Activated effector memory CD4-positive, alpha-beta T cell treated with anti-CD3 and anti-CD28 coated beads, Interleukin-2, amount 50 U/mL, for 16 hours (primary cell): ENCODE measurements around the gene ECI1.
A peak's percentile ranks its signal among the peaks of the same experiment; 100 is the strongest.
"Not testable (repeated sequence)": the region's sequence is repeated elsewhere in the genome, so short reads cannot be mapped to it uniquely, and the experiment has no call there.

ENCODE experiments used
- DNase-seq: peaks from one replicate; pipeline ENCODE4 v3.0.0-alpha.2; 2020

ECI1 gene

GRCh38 chr16:2250652-2251295, 613 bp downstream of the ECI1 start:
- peak; percentile 83 for DNase-seq

- no peak for DNase-seq
Observed at GRCh38 chr16:2246301-2246885, 5.0 kb downstream of the ECI1 start.

DNA sequence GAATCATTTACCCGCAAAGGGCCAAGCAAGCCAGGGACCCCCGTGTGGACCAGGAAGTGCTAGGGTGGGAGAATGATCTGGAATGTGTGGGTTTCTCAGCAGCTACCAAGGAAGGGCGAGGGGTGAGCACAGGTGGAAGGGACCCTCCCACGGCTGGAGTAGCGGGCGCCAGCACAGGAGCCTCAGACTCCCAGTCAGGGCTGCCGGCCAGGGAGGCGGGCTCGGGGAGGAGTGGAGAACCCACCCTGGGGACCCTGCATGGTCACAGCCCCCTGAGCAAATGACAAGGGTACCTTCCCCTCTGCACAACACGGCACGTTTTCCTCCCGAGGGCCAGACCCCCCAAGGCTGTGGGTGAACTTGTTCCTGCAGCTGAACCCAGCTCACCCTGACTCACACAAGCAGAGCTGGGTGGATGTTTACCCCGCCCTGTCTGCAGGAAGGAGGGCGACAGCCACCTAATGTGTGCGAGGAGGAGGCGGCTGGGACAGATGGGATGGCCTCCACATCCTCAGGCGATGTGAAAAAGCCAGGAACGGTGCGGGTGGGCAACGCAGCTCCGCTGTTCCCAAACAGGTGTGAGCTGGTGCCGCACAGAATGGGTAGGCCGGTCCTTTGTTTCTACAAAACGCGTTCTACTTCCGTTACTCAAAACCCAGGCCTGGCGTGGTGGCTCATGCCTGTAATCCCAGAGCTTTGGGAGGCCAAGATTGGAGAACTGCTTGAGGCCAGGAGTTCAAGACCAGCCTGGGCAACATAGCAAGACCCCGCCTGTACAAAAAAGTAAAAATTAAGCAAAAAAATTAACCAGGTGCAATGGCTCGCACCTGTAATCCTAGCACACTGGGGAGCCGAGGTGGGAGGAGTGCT, 6.2 kb downstream of the ECI1 start:
- DNase-seq, result no peak

DNA sequence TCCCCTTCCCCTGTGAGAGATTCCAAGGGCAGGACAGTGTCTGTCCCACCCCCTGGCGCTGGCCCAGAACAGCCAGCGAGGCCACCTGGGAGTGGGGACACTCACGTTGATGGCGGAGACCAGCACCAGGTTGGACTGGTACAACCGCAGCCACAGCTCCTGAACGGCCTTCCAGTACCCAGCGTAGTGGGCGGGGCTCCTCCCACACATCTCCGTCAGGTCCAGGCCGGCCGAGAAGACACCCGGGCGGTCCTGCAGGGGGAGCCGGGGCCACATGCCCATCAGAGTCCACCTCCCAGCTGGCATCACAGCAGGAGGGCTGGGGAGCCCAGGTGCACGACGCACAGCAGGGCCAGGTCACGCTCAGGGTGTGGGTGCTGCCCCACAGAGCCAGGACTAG, 7.1 kb downstream of the ECI1 start:
- DNase-seq, result no peak

DNA sequence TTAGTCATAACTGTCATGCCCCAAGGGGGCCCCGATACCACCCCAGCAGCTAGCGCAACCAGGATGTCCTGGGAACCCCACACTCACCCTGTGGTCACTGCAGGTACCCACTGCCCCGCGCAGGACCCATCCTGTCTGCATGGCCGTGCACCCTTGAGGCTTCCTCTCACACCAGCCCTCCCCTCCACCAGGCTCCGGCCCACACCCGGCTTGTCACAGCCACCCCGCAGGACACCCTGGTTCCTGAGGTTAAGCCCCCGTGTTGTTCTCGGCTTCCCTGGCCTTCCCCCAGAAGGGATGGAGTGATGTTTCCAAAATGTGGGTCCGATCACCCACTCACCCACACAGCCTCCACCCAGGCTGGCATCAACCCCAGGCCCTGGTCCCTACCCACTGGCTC, 7.6 kb downstream of the ECI1 start:
- no peak for DNase-seq

- no peak for DNase-seq
Observed at GRCh38 chr16:2243031-2243528, 8.3 kb downstream of the ECI1 start.

DNA sequence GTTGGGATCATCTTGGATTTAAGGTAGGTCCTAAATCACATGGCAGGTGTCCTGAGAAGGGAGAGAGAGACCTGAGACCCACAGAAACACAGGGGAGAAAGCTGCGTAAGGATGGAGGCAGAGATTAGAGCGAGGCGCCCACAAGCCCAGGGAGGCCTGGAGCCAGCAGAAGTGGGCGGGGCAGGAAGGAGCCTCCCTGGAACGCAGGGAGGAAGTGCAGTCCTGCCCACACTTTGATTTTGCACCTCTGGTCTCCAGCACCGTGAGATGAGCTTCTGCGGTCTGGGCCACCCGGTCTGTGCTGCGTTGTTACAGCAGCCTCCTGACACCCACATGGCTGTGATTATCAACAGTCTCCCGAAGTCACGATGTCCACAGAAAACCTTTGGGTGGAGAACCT, 8.8 kb downstream of the ECI1 start:
- no peak for DNase-seq

- not testable (repeated sequence) for DNase-seq
Observed at GRCh38 chr16:2240331-2240730, 11.1 kb downstream of the ECI1 start.

DNA sequence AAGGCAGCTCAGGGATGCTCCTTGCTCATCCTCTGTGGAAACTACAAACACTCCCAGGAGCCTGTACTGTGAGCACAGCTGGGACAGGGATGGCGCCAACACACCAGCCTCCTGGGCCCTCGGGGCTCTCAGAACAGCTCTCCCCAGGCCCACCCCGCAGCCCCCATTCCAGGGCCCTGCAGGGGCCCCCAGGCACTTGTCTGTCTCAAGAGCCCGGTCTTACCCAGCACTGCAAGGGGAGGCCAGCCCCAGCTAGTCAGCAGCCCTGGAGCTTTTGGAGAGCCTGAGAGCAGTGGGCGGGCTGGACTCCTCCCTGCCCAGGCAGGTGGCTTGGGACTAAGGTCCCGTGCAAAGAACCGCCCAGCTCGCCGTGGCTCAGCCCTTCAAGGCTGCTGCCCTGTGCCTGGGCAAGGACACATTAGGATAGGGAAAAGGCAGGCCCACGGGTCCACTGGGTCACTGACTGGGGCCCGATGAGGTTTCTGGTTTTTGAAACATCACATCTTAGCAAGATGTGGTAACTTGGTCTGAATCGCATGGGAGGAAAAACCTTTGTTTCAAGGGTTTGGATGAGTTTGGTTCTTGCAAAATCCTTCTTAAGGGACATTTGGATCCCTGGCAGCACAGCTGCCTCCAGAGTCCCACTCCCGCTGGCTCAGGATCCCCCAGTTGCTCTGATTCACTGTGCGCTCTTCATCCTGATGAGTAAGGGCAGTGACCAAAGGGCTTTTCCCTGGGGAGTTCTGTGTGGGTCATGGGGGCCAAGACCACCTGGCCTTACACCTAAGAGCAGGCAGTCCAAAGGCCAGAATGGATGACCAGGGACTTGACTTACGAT, 12.3 kb downstream of the ECI1 start:
- DNase-seq, result no peak

- DNase-seq, result no peak
Observed at GRCh38 chr16:2238150-2238837, 13.1 kb downstream of the ECI1 start.

GRCh38 chr16:2237493-2238149, 13.8 kb downstream of the ECI1 start:
- no peak for DNase-seq

- no peak for DNase-seq
Observed at GRCh38 chr16:2237102-2237482, 14.3 kb downstream of the ECI1 start.

DNA sequence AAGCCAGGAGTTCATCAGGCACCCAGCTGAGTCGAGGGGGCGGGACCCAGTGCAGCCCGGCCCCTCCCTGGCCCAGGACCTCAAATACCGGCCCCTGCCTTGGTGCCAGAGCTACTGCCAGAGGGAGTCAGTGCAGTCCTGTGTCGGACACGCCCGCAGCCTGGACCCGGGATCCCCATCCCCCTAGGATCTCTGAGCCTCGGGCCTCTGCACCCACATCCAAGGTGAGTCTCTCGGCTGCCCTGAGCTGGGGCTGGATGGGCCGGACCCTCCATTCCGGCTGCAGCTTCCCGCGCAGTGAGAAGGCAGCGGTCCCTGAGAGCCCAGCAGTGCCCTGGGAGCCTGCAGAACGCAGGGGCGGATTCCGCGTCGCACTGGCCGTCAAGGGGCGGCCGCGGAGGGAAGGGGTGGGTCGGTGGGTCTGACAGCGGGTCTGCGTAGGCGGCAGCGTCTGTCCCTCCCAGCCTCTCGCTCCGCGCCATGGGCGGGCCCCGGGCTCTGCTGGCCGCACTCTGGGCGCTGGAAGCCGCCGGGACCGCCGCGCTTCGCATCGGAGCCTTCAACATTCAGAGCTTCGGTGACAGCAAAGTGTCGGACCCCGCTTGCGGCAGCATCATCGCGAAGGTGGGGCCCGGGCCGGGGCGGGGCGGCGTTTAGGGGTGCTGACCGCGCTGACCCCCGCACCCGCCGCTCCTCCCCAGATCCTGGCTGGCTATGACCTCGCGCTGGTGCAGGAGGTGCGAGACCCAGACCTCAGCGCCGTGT, 14.9 kb downstream of the ECI1 start, which contains the start of gene DNASE1L2:
TSS of gene DNASE1L2 (plus strand) at position 108 of the 765 bp plus-strand sequence. CDS start at position 481, 373 bp downstream.
- no peak for DNase-seq

DNA sequence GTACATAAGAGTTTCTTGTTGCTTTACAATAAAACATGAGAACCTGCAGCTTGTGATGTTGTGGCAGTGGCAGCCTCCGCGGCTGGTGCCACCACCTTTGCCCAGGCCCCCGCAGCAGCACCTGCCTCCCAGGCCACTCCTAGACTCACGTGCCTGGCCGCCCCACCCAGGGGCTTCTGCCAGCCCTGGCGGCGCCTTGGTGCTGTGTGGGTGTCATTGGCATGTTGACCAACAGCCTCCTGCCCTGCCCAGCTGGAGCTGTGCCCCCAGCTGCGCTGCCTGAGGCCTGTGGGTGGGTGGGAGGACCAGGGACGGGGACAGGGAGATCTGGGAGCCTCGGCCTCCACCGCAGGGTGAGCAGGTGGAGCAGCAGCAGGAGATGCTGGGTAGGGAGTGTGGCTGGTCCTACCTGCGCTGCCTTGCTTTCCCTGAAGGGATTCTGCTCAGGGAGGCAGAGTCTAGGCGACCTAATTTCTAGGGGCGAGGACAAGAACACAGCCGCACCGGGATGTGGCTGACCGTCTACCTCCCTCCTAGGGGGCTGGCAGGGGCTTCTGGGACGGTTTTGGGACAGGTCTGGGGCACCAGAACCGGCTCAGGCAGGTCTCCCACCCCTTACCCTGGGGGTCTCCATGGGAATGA, 15.6 kb downstream of the ECI1 start:
- DNase-seq, result no peak

- no peak for DNase-seq
Observed at GRCh38 chr16:2235234-2235651, 16.1 kb downstream of the ECI1 start.

GRCh38 chr16:2234813-2235170, 16.6 kb downstream of the ECI1 start:
- DNase-seq, result no peak

DNA sequence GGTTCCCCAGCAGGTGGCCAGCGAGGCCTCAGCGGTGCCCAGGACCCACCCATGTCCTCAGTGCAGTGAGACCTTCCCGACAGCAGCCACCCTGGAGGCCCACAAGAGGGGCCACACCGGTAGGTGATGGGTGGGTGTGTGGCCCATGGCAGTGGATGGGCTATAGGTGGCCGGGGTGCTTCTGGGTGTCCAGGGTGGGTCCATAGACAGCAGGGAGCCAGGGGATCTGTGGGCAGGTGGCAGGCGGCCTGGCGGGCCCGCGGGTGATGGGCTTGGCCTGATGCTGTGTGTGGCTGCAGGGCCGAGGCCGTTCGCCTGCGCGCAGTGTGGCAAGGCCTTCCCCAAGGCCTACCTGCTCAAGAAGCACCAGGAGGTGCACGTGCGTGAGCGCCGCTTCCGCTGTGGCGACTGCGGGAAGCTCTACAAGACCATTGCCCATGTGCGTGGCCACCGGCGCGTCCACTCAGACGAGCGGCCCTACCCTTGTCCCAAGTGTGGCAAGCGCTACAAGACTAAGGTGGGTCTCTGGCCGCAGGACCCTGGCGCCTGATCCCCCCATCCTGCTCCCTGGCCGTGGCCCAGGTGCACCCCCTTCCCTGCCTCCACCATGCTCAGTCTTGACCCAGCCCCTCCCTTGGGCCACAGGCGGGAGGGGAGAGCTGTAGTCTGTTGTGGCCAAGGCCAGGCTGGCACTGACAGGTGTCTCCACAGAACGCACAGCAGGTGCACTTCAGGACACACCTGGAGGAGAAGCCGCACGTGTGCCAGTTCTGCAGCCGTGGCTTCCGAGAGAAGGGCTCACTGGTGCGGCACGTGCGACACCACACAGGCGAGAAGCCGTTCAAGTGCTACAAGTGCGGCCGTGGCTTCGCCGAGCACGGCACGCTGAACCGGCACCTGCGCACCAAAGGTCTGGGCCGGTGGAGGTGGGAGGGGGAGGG, 17.2 kb downstream of the ECI1 start:
- no peak for DNase-seq

DNA sequence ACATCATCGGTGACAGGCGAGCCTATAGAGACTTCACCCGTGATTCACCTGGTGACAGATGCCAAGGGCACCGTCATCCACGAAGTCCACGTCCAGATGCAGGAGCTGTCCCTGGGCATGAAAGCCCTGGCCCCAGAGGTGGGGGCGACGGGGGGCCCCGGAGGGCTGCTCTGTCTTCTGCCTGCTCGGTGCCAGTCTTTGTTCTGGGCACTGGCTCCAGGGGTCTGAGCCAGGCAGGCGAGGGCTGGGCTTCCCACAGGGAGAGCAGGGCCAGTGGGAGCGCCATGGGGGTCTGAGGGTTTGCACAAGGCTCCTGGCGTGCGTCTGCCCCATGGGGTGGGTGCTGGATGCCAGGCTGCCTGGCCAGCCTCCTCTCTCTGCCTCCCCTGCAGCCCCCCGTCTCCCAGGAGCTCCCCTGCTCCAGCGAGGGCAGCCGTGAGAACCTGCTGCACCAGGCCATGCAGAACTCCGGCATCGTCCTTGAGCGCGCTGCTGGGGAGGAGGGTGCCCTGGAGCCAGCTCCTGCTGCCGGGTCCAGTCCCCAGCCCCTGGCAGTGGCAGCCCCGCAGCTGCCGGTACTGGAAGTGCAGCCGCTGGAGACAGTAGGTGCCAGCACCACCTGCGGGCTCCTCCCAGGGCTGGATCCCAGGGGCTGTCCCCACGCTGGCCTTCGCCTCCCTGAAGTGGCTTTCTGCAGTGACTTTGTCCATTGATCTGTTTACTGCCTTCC, 18.2 kb downstream of the ECI1 start:
- DNase-seq, result no peak
